ELF-1 (cell line): ENCODE results near the gene CAMK2N1.

Experiments
- DNase-seq: peaks from one replicate; pipeline ENCODE4 v3.0.0-alpha.2; 2016; ENCODE audit warnings: low read depth, low spot score

Gene CAMK2N1

GRCh38 chr1:20445956-20446355, 40.1 kb downstream of the CAMK2N1 start:
- DNase-seq: no peak

GRCh38 chr1:20443703-20444586, 42.1 kb downstream of the CAMK2N1 start:
- DNase-seq: no peak

- DNase-seq: no peak
These were observed 42.9 kb downstream of the CAMK2N1 start for GRCh38 chr1:20442920-20443625.

- peak; percentile 60 for DNase-seq
These were observed 45.2 kb downstream of the CAMK2N1 start for GRCh38 chr1:20440785-20441200.

GRCh38 chr1:20439282-20439681, 46.7 kb downstream of the CAMK2N1 start:
- peak; percentile 40 for DNase-seq

GRCh38 chr1:20437640-20438039, 48.4 kb downstream of the CAMK2N1 start:
- DNase-seq: no peak

GRCh38 chr1:20432891-20433290, 53.1 kb downstream of the CAMK2N1 start:
- no peak for DNase-seq
